Neuronal stem cell (in vitro differentiated cells): ENCODE measurements around the gene MAST4.
A peak's percentile ranks its signal among the peaks of the same experiment; 100 is the strongest.

Experiments used
- DNase-seq: peaks from one replicate; pipeline ENCODE4 v3.0.0-alpha.2; 2013; ENCODE audit warnings: low spot score
- H2AFZ ChIP-seq: one replicate; pipeline ENCODE4 v1.6.1; 2013; ENCODE audit warnings: mild to moderate bottlenecking, low read length, inconsistent platforms
- H2AK5ac ChIP-seq: 2 replicates; pipeline ENCODE4 v1.6.1; 2013; ENCODE audit warnings: low read depth, mild to moderate bottlenecking, inconsistent platforms, low read length, moderate library complexity, mixed read lengths
- H2BK120ac ChIP-seq: 2 replicates; pipeline ENCODE4 v1.6.1; 2013; ENCODE audit warnings: low read depth, mild to moderate bottlenecking, inconsistent platforms, low read length, moderate library complexity, mixed read lengths
- H2BK12ac ChIP-seq: one replicate; pipeline ENCODE4 v1.6.1; 2013; ENCODE audit warnings: low read length, inconsistent platforms
- H2BK15ac ChIP-seq: 2 replicates; pipeline ENCODE4 v1.6.1; 2013; ENCODE audit warnings: mild to moderate bottlenecking, low read length, inconsistent platforms, mixed read lengths
- H2BK5ac ChIP-seq: one replicate; pipeline ENCODE4 v1.6.1; 2013; ENCODE audit warnings: inconsistent platforms, mild to moderate bottlenecking, low read length, moderate library complexity
- H3K14ac ChIP-seq: one replicate; pipeline ENCODE4 v1.6.1; 2013; ENCODE audit warnings: low read length, inconsistent platforms
- H3K18ac ChIP-seq: 2 replicates; pipeline ENCODE4 v1.6.1; 2013; ENCODE audit warnings: low read length, inconsistent platforms
- H3K23ac ChIP-seq: 2 replicates; pipeline ENCODE4 v1.6.1; 2013; ENCODE audit warnings: low read depth, mild to moderate bottlenecking, mixed read lengths, low read length, inconsistent platforms; ENCODE audit not compliant: poor library complexity
- H3K27ac ChIP-seq: replicated peaks from 3 replicates; pipeline ENCODE4 v1.5.1; 2013; ENCODE audit warnings: low read length, inconsistent platforms
- H3K27me3 ChIP-seq, 3 experiments: 2 replicates each; pipeline ENCODE4 v1.6.1; 2013; ENCODE audit warnings: low read length in 3 of 3, mild to moderate bottlenecking in 2 of 3, inconsistent platforms in 1 of 3, low read depth in 1 of 3, mixed read lengths in 1 of 3, moderate library complexity in 1 of 3; ENCODE audit not compliant: control insufficient read depth in 3 of 3, insufficient read depth in 3 of 3
- H3K36me3 ChIP-seq, 2 donors: replicated peaks in 1 of 2; 2 replicates each; pipeline ENCODE4 v1.6.1; 2013; ENCODE audit warnings: low read length in 2 of 2; ENCODE audit not compliant: control insufficient read depth in 2 of 2, insufficient read depth in 2 of 2
- H3K4ac ChIP-seq: 2 replicates; pipeline ENCODE4 v1.6.1; 2013; ENCODE audit warnings: inconsistent platforms, mild to moderate bottlenecking, low read length, moderate library complexity
- H3K4me1 ChIP-seq, 2 donors: 1 replicate in 1 of 2; 2 replicates in 1 of 2; pipeline ENCODE4 v1.6.1; 2013; ENCODE audit warnings: low read length in 2 of 2, low read depth in 1 of 2; ENCODE audit not compliant: control insufficient read depth in 2 of 2, insufficient read depth in 1 of 2
- H3K4me2 ChIP-seq: one replicate; pipeline ENCODE4 v1.6.1; 2013; ENCODE audit warnings: mild to moderate bottlenecking, low read length, inconsistent platforms; ENCODE audit not compliant: insufficient read depth, poor library complexity, severe bottlenecking
- H3K4me3 ChIP-seq, 2 donors: 2 replicates each; pipeline ENCODE4 v1.5.1; 2013; ENCODE audit warnings: low read length in 2 of 2, mild to moderate bottlenecking in 2 of 2, inconsistent platforms in 1 of 2, moderate library complexity in 1 of 2
- H3K79me1 ChIP-seq: one replicate; pipeline ENCODE4 v1.6.1; 2013; ENCODE audit warnings: low read depth, mild to moderate bottlenecking, inconsistent platforms, low read length, moderate library complexity
- H3K9ac ChIP-seq: one replicate; pipeline ENCODE4 v1.6.1; 2013; ENCODE audit warnings: mild to moderate bottlenecking, low read depth, low read length, inconsistent platforms; ENCODE audit not compliant: poor library complexity
- H3K9me3 ChIP-seq, 2 donors: replicated peaks in 1 of 2; 2 replicates each; pipeline versions ENCODE3 to v1.6.1; 2013; ENCODE audit warnings: low read length in 2 of 2, mild to moderate bottlenecking in 2 of 2, inconsistent platforms in 1 of 2, low read depth in 1 of 2, mixed read lengths in 1 of 2, moderate library complexity in 1 of 2; ENCODE audit not compliant: control insufficient read depth in 2 of 2, insufficient read depth in 1 of 2
- H4K8ac ChIP-seq: one replicate; pipeline ENCODE4 v1.6.1; 2013; ENCODE audit warnings: low read depth, mild to moderate bottlenecking, inconsistent platforms, low read length, moderate library complexity
- H4K91ac ChIP-seq: one replicate; pipeline ENCODE4 v1.6.1; 2013; ENCODE audit warnings: low read length, low read depth, mild to moderate bottlenecking, inconsistent platforms; ENCODE audit not compliant: poor library complexity
- WGBS, 2 donors: extraction: QIAGEN DNeasy Blood & Tissue Kit; methylation state at CpG; one replicate each; pipeline ENCODE4 v1.1.7; 2013; ENCODE audit warnings: missing lambda C conversion rate in 2 of 2, mixed read lengths in 1 of 2; ENCODE audit not compliant: insufficient read length in 2 of 2, insufficient replicate concordance in 1 of 2; ENCODE audit errors: extremely low coverage in 2 of 2; 5-methylcytosine and 5-hydroxymethylcytosine counted together

Gene MAST4

GRCh38 chr5:66860199-66860975 lies 264.2 kb downstream of the MAST4 start:
- Histone ChIP-seq H3K9ac (no peak overlapping the region), H3K9me3 (no peaks in the 10 kb centered on the region), H3K27ac (no peak overlapping the region), H3K36me3 (no peaks in the 10 kb centered on the region), H2BK120ac (no peak overlapping the region), H3K79me1 (no peaks in the 10 kb centered on the region), H3K27me3 (no peaks in the 10 kb centered on the region), H4K91ac (no peak overlapping the region), H2BK5ac (no peak overlapping the region), H2BK12ac (no peak overlapping the region), H3K14ac (no peak overlapping the region), H4K8ac (no peak overlapping the region), H3K4ac (no peak overlapping the region), H3K4me3 (no peak overlapping the region), H2AFZ (peak overlapping the region; percentile 72), H2BK15ac (no peak overlapping the region), H3K23ac (no peak overlapping the region), H2AK5ac (no peak overlapping the region), H3K4me1 (peaks cover 6 to 9% of the 10 kb centered on the region in 2 donors), H3K4me2 (no peak overlapping the region), H3K18ac (no peak overlapping the region)
- no CpG with 5 or more reads among the region's 7 CpGs for WGBS, 2 donors
- no peak for DNase-seq

GRCh38 chr5:66861402-66861801 lies 265.2 kb downstream of the MAST4 start:
- Histone ChIP-seq H3K4ac (no peak overlapping the region), H3K79me1 (no peaks in the 10 kb centered on the region), H3K27ac (no peak overlapping the region), H3K4me2 (no peak overlapping the region), H3K4me3 (no peak overlapping the region), H3K4me1 (peaks cover 6 to 9% of the 10 kb centered on the region in 2 donors), H3K23ac (no peak overlapping the region), H2BK120ac (no peak overlapping the region), H3K18ac (no peak overlapping the region), H2BK5ac (no peak overlapping the region), H4K8ac (no peak overlapping the region), H2AK5ac (no peak overlapping the region), H3K36me3 (no peaks in the 10 kb centered on the region), H3K9ac (no peak overlapping the region), H2AFZ (no peak overlapping the region), H2BK12ac (no peak overlapping the region), H2BK15ac (no peak overlapping the region), H3K27me3 (no peaks in the 10 kb centered on the region), H3K9me3 (no peaks in the 10 kb centered on the region), H3K14ac (no peak overlapping the region), H4K91ac (no peak overlapping the region)
- WGBS, 2 donors, result no CpG with 5 or more reads among the region's 1 CpG
- no peak for DNase-seq

GRCh38 chr5:66862020-66862419 lies 265.8 kb downstream of the MAST4 start:
- Histone ChIP-seq H3K79me1 (no peaks in the 10 kb centered on the region), H2BK120ac (no peak overlapping the region), H3K27me3 (no peaks in the 10 kb centered on the region), H3K4ac (no peak overlapping the region), H2AFZ (no peak overlapping the region), H3K18ac (no peak overlapping the region), H3K14ac (no peak overlapping the region), H3K4me2 (no peak overlapping the region), H4K91ac (no peak overlapping the region), H2AK5ac (no peak overlapping the region), H3K9me3 (no peaks in the 10 kb centered on the region), H2BK5ac (no peak overlapping the region), H3K36me3 (no peaks in the 10 kb centered on the region), H3K9ac (no peak overlapping the region), H2BK12ac (no peak overlapping the region), H3K27ac (no peak overlapping the region), H4K8ac (no peak overlapping the region), H3K4me3 (no peak overlapping the region), H2BK15ac (no peak overlapping the region), H3K4me1 (peaks cover 6 to 9% of the 10 kb centered on the region in 2 donors), H3K23ac (no peak overlapping the region)
- DNase-seq, result no peak
- no CpG with 5 or more reads among the region's 2 CpGs for WGBS, 2 donors

- Histone ChIP-seq H2BK5ac (no peak overlapping the region), H3K4ac (no peak overlapping the region), H4K8ac (no peak overlapping the region), H2AK5ac (no peak overlapping the region), H2BK12ac (no peak overlapping the region), H4K91ac (no peak overlapping the region), H3K4me2 (no peak overlapping the region), H3K9ac (no peak overlapping the region), H3K79me1 (no peaks in the 10 kb centered on the region), H3K36me3 (no peaks in the 10 kb centered on the region), H3K4me3 (no peak overlapping the region), H3K18ac (no peak overlapping the region), H2AFZ (no peak overlapping the region), H3K4me1 (peaks cover 6 to 9% of the 10 kb centered on the region in 2 donors), H3K9me3 (no peaks in the 10 kb centered on the region), H3K27me3 (no peaks in the 10 kb centered on the region), H2BK15ac (no peak overlapping the region), H3K23ac (no peak overlapping the region), H2BK120ac (no peak overlapping the region), H3K27ac (no peak overlapping the region), H3K14ac (no peak overlapping the region)
- no CpG with 5 or more reads among the region's 6 CpGs for WGBS, 2 donors
- no peak for DNase-seq
Measured at GRCh38 chr5:66863243-66864170, 267.3 kb downstream of the MAST4 start.
